Neuronal stem cell (in vitro differentiated cells): Measurements from ENCODE around the gene MPPED1.

Experiments used
- DNase-seq: peaks from one replicate; pipeline ENCODE4 v3.0.0-alpha.2; 2013; ENCODE audit warnings: low spot score
- H2AFZ ChIP-seq: one replicate; pipeline ENCODE4 v1.6.1; 2013; ENCODE audit warnings: mild to moderate bottlenecking, low read length, inconsistent platforms
- H2AK5ac ChIP-seq: 2 replicates; pipeline ENCODE4 v1.6.1; 2013; ENCODE audit warnings: low read depth, mild to moderate bottlenecking, inconsistent platforms, low read length, moderate library complexity, mixed read lengths
- H2BK120ac ChIP-seq: 2 replicates; pipeline ENCODE4 v1.6.1; 2013; ENCODE audit warnings: low read depth, mild to moderate bottlenecking, inconsistent platforms, low read length, moderate library complexity, mixed read lengths
- H2BK12ac ChIP-seq: one replicate; pipeline ENCODE4 v1.6.1; 2013; ENCODE audit warnings: low read length, inconsistent platforms
- H2BK15ac ChIP-seq: 2 replicates; pipeline ENCODE4 v1.6.1; 2013; ENCODE audit warnings: mild to moderate bottlenecking, low read length, inconsistent platforms, mixed read lengths
- H2BK5ac ChIP-seq: one replicate; pipeline ENCODE4 v1.6.1; 2013; ENCODE audit warnings: inconsistent platforms, mild to moderate bottlenecking, low read length, moderate library complexity
- H3K14ac ChIP-seq: one replicate; pipeline ENCODE4 v1.6.1; 2013; ENCODE audit warnings: low read length, inconsistent platforms
- H3K18ac ChIP-seq: 2 replicates; pipeline ENCODE4 v1.6.1; 2013; ENCODE audit warnings: low read length, inconsistent platforms
- H3K23ac ChIP-seq: 2 replicates; pipeline ENCODE4 v1.6.1; 2013; ENCODE audit warnings: low read depth, mild to moderate bottlenecking, mixed read lengths, low read length, inconsistent platforms; ENCODE audit not compliant: poor library complexity
- H3K27ac ChIP-seq: replicated peaks from 3 replicates; pipeline ENCODE4 v1.5.1; 2013; ENCODE audit warnings: low read length, inconsistent platforms
- H3K27me3 ChIP-seq, 3 experiments: 2 replicates each; pipeline ENCODE4 v1.6.1; 2013; ENCODE audit warnings: low read length in 3 of 3, mild to moderate bottlenecking in 2 of 3, inconsistent platforms in 1 of 3, low read depth in 1 of 3, mixed read lengths in 1 of 3, moderate library complexity in 1 of 3; ENCODE audit not compliant: control insufficient read depth in 3 of 3, insufficient read depth in 3 of 3
- H3K36me3 ChIP-seq, 2 donors: replicated peaks in 1 of 2; 2 replicates each; pipeline ENCODE4 v1.6.1; 2013; ENCODE audit warnings: low read length in 2 of 2; ENCODE audit not compliant: control insufficient read depth in 2 of 2, insufficient read depth in 2 of 2
- H3K4ac ChIP-seq: 2 replicates; pipeline ENCODE4 v1.6.1; 2013; ENCODE audit warnings: inconsistent platforms, mild to moderate bottlenecking, low read length, moderate library complexity
- H3K4me1 ChIP-seq, 2 donors: 1 replicate in 1 of 2; 2 replicates in 1 of 2; pipeline ENCODE4 v1.6.1; 2013; ENCODE audit warnings: low read length in 2 of 2, low read depth in 1 of 2; ENCODE audit not compliant: control insufficient read depth in 2 of 2, insufficient read depth in 1 of 2
- H3K4me2 ChIP-seq: one replicate; pipeline ENCODE4 v1.6.1; 2013; ENCODE audit warnings: mild to moderate bottlenecking, low read length, inconsistent platforms; ENCODE audit not compliant: insufficient read depth, poor library complexity, severe bottlenecking
- H3K4me3 ChIP-seq, 2 donors: 2 replicates each; pipeline ENCODE4 v1.5.1; 2013; ENCODE audit warnings: low read length in 2 of 2, mild to moderate bottlenecking in 2 of 2, inconsistent platforms in 1 of 2, moderate library complexity in 1 of 2
- H3K79me1 ChIP-seq: one replicate; pipeline ENCODE4 v1.6.1; 2013; ENCODE audit warnings: low read depth, mild to moderate bottlenecking, inconsistent platforms, low read length, moderate library complexity
- H3K9ac ChIP-seq: one replicate; pipeline ENCODE4 v1.6.1; 2013; ENCODE audit warnings: mild to moderate bottlenecking, low read depth, low read length, inconsistent platforms; ENCODE audit not compliant: poor library complexity
- H3K9me3 ChIP-seq, 2 donors: replicated peaks in 1 of 2; 2 replicates each; pipeline versions ENCODE3 to v1.6.1; 2013; ENCODE audit warnings: low read length in 2 of 2, mild to moderate bottlenecking in 2 of 2, inconsistent platforms in 1 of 2, low read depth in 1 of 2, mixed read lengths in 1 of 2, moderate library complexity in 1 of 2; ENCODE audit not compliant: control insufficient read depth in 2 of 2, insufficient read depth in 1 of 2
- H4K8ac ChIP-seq: one replicate; pipeline ENCODE4 v1.6.1; 2013; ENCODE audit warnings: low read depth, mild to moderate bottlenecking, inconsistent platforms, low read length, moderate library complexity
- H4K91ac ChIP-seq: one replicate; pipeline ENCODE4 v1.6.1; 2013; ENCODE audit warnings: low read length, low read depth, mild to moderate bottlenecking, inconsistent platforms; ENCODE audit not compliant: poor library complexity
- WGBS, 2 donors: extraction: QIAGEN DNeasy Blood & Tissue Kit; methylation state at CpG; one replicate each; pipeline ENCODE4 v1.1.7; 2013; ENCODE audit warnings: missing lambda C conversion rate in 2 of 2, mixed read lengths in 1 of 2; ENCODE audit not compliant: insufficient read length in 2 of 2, insufficient replicate concordance in 1 of 2; ENCODE audit errors: extremely low coverage in 2 of 2; 5-methylcytosine and 5-hydroxymethylcytosine counted together

MPPED1 gene

GRCh38 chr22:43544289-43544673, 132.5 kb downstream of the MPPED1 start:
- H4K8ac ChIP-seq = no peak overlapping the region
- H3K18ac ChIP-seq = no peak overlapping the region
- WGBS, 2 donors = no CpG with 5 or more reads among the region's 4 CpGs

GRCh38 chr22:43546186-43546585, 134.4 kb downstream of the MPPED1 start:
- WGBS, 2 donors = no CpG with 5 or more reads among the region's 5 CpGs

More at GRCh38 chr22:43544289-43544673, 132.5 kb downstream of the MPPED1 start:
- Histone ChIP-seq H3K9me3 (no peaks in the 10 kb centered on the region), H3K4me1 (no peaks in the 10 kb centered on the region), H3K4ac (no peak overlapping the region), H2AK5ac (no peak overlapping the region), H3K4me3 (no peak overlapping the region), H3K36me3 (no peaks in the 10 kb centered on the region), H3K9ac (no peak overlapping the region), H3K14ac (no peak overlapping the region), H2BK15ac (no peak overlapping the region), H2BK12ac (no peak overlapping the region), H3K23ac (no peak overlapping the region), H2AFZ (no peak overlapping the region), H3K27me3 (no peaks in the 10 kb centered on the region), H3K79me1 (no peaks in the 10 kb centered on the region), H2BK5ac (no peak overlapping the region), H3K4me2 (no peak overlapping the region), H4K91ac (no peak overlapping the region), H3K27ac (no peak overlapping the region), H2BK120ac (no peak overlapping the region)
- DNase-seq = no peak

GRCh38 chr22:43550024-43550620, 138.3 kb downstream of the MPPED1 start:
- no peak overlapping the region for H3K4me2 ChIP-seq
- no peak overlapping the region for H3K23ac ChIP-seq
- H4K91ac ChIP-seq = no peak overlapping the region
- H2BK5ac ChIP-seq = no peak overlapping the region
- no peak overlapping the region for H3K14ac ChIP-seq
- no peak overlapping the region for H2AK5ac ChIP-seq
- H2BK120ac ChIP-seq = no peak overlapping the region
- H3K4me1 ChIP-seq = no peaks in the 10 kb centered on the region
- no peak overlapping the region for H3K9ac ChIP-seq
- H2BK12ac ChIP-seq = peak overlapping the region; percentile 73
- DNase-seq = no peak
- H3K9me3 ChIP-seq = peaks cover 0 to 3% of the 10 kb centered on the region in 2 donors
- no peak overlapping the region for H3K4ac ChIP-seq
- H2BK15ac ChIP-seq = no peak overlapping the region
- no peak overlapping the region for H3K4me3 ChIP-seq
- no peaks in the 10 kb centered on the region for H3K27me3 ChIP-seq
- no peak overlapping the region for H2AFZ ChIP-seq
- WGBS, 2 donors = no CpG with 5 or more reads among the region's 14 CpGs
- no peak overlapping the region for H4K8ac ChIP-seq
- H3K27ac ChIP-seq = no peak overlapping the region
- peak overlapping the region; percentile 64 for H3K18ac ChIP-seq
- H3K36me3 ChIP-seq = no peaks in the 10 kb centered on the region
- no peaks in the 10 kb centered on the region for H3K79me1 ChIP-seq

More at GRCh38 chr22:43546186-43546585, 134.4 kb downstream of the MPPED1 start:
- Histone ChIP-seq H3K4me2 (no peak overlapping the region), H3K9ac (no peak overlapping the region), H2BK12ac (peak overlapping the region; percentile 46), H3K14ac (no peak overlapping the region), H4K8ac (no peak overlapping the region), H3K9me3 (no peaks in the 10 kb centered on the region), H3K4ac (no peak overlapping the region), H3K23ac (no peak overlapping the region), H3K4me1 (no peaks in the 10 kb centered on the region), H4K91ac (no peak overlapping the region), H2BK120ac (no peak overlapping the region), H2BK5ac (no peak overlapping the region), H3K18ac (no peak overlapping the region), H2BK15ac (no peak overlapping the region), H3K36me3 (no peaks in the 10 kb centered on the region), H2AK5ac (no peak overlapping the region), H3K4me3 (no peak overlapping the region), H3K79me1 (no peaks in the 10 kb centered on the region), H2AFZ (no peak overlapping the region), H3K27ac (no peak overlapping the region), H3K27me3 (no peaks in the 10 kb centered on the region)
- DNase-seq = no peak

GRCh38 chr22:43550672-43551071, 138.9 kb downstream of the MPPED1 start:
- H4K91ac ChIP-seq = peak overlapping the region; percentile 92

More at GRCh38 chr22:43550672-43551071, 138.9 kb downstream of the MPPED1 start:
- no peaks in the 10 kb centered on the region for H3K27me3 ChIP-seq
- H3K14ac ChIP-seq = no peak overlapping the region
- no peak overlapping the region for H2BK12ac ChIP-seq
- H2AK5ac ChIP-seq = no peak overlapping the region
- no peaks in the 10 kb centered on the region for H3K4me1 ChIP-seq
- H3K36me3 ChIP-seq = no peaks in the 10 kb centered on the region
- no peaks in the 10 kb centered on the region for H3K79me1 ChIP-seq
- no peak overlapping the region for H3K4ac ChIP-seq
- no peak overlapping the region for H3K18ac ChIP-seq
- no peak overlapping the region for H3K4me2 ChIP-seq
- H2BK5ac ChIP-seq = no peak overlapping the region
- peaks cover 0 to 3% of the 10 kb centered on the region in 2 donors for H3K9me3 ChIP-seq
- H2BK120ac ChIP-seq = no peak overlapping the region
- H3K4me3 ChIP-seq = no peak overlapping the region
- H2BK15ac ChIP-seq = no peak overlapping the region
- H3K27ac ChIP-seq = no peak overlapping the region
- H3K23ac ChIP-seq = no peak overlapping the region
- H4K8ac ChIP-seq = no peak overlapping the region
- no peak for DNase-seq
- H2AFZ ChIP-seq = no peak overlapping the region
- WGBS, 2 donors = no CpG with 5 or more reads among the region's 6 CpGs
- H3K9ac ChIP-seq = no peak overlapping the region
